HEK293 (cell line): Measurements from ENCODE around the gene ITPKB.

Experiments
- CTCF ChIA-PET: fragments of 350-600 bp; formaldehyde crosslinking; extraction: SDS; loops from one replicate; lab custom pipeline; 2021; ENCODE audit warnings: antibody characterized with exemption; lab: Yijun Ruan, JAX
- POLR2A ChIA-PET: fragments of 300-600 bp; formaldehyde crosslinking; extraction: SDS; loops from one replicate; lab custom pipeline; 2020; ENCODE audit warnings: antibody characterized with exemption, inconsistent platforms; lab: Yijun Ruan, JAX
- H3K27ac ChIP-seq: fragments of 200-500 bp; sonication (Bioruptor generic); 2 replicates; pipeline ENCODE4 v1.5.1; 2014; ENCODE audit warnings: low read depth, low read length, control low read depth, inconsistent platforms; ENCODE audit errors: extremely low read depth
- H3K36me3 ChIP-seq, 2 experiments: fragments of 200-500 bp in 1 of 2; sonication (Bioruptor generic) in 1 of 2; 1 replicate in 1 of 2; 2 replicates in 1 of 2; pipeline ENCODE4 v1.5.1; 2014 to 2017; ENCODE audit warnings: inconsistent platforms in 2 of 2, low read length in 2 of 2; ENCODE audit not compliant: control insufficient read depth in 2 of 2, insufficient read depth in 1 of 2
- H3K4me1 ChIP-seq: fragments of 200-500 bp; sonication (Bioruptor generic); 2 replicates; pipeline ENCODE4 v1.5.1; 2014; ENCODE audit warnings: mild to moderate bottlenecking, low read length, inconsistent platforms; ENCODE audit not compliant: control insufficient read depth, insufficient read depth
- H3K4me3 ChIP-seq: 2 replicates; pipeline ENCODE4 v1.5.1; 2011; ENCODE audit warnings: low read depth, mild to moderate bottlenecking, control low read depth, low read length, moderate library complexity
- H3K9me3 ChIP-seq: fragments of 200-500 bp; sonication (Bioruptor generic); 2 replicates; pipeline ENCODE4 v1.5.1; 2014; ENCODE audit warnings: low read depth, low read length, inconsistent platforms; ENCODE audit not compliant: control insufficient read depth, insufficient read depth
- MZF1 ChIP-seq: fragments of 450-650 bp; formaldehyde crosslinking; IDR thresholded peaks from 2 replicates; pipeline ENCODE4 v1.5.1; 2017; ENCODE audit warnings: missing biosample characterization, missing genetic modification characterization, borderline replicate concordance
- ZBTB17 ChIP-seq: fragments of 450-650 bp; formaldehyde crosslinking; IDR thresholded peaks from 2 replicates; pipeline ENCODE4 v1.5.1; 2016; ENCODE audit warnings: missing biosample characterization, missing genetic modification characterization
- ZBTB8A ChIP-seq: fragments of 450-650 bp; formaldehyde crosslinking; IDR thresholded peaks from 2 replicates; pipeline ENCODE4 v1.5.1; 2016; ENCODE audit warnings: missing biosample characterization, missing genetic modification characterization
- ZNF114 ChIP-seq: fragments of 450-650 bp; formaldehyde crosslinking; IDR thresholded peaks from 2 replicates; pipeline ENCODE4 v1.5.0; 2017; ENCODE audit warnings: missing biosample characterization, missing genetic modification characterization
- ZNF169 ChIP-seq: fragments of 450-650 bp; formaldehyde crosslinking; IDR thresholded peaks from 2 replicates; pipeline ENCODE4 v1.5.1; 2016; ENCODE audit warnings: missing biosample characterization, missing genetic modification characterization
- ZNF174 ChIP-seq: fragments of 450-650 bp; formaldehyde crosslinking; IDR thresholded peaks from 2 replicates; pipeline ENCODE4 v1.5.0; 2017; ENCODE audit warnings: missing biosample characterization, mild to moderate bottlenecking, missing genetic modification characterization
- ZNF2 ChIP-seq: fragments of 450-650 bp; formaldehyde crosslinking; IDR thresholded peaks from 2 replicates; pipeline ENCODE4 v1.5.1; 2016; ENCODE audit warnings: missing biosample characterization, missing genetic modification characterization
- ZNF366 ChIP-seq: fragments of 450-650 bp; formaldehyde crosslinking; conservative IDR thresholded peaks from 2 replicates; pipeline ENCODE4 v1.5.1; 2016; ENCODE audit warnings: missing biosample characterization, missing genetic modification characterization
- ZNF514 ChIP-seq: fragments of 450-650 bp; formaldehyde crosslinking; IDR thresholded peaks from 2 replicates; pipeline ENCODE4 v1.5.1; 2016; ENCODE audit warnings: missing biosample characterization, missing genetic modification characterization
- ZNF701 ChIP-seq: fragments of 450-650 bp; formaldehyde crosslinking; IDR thresholded peaks from 2 replicates; pipeline ENCODE4 v1.5.1; 2016; ENCODE audit warnings: missing biosample characterization, missing genetic modification characterization
- ZNF830 ChIP-seq: fragments of 450-650 bp; IDR thresholded peaks from 2 replicates; pipeline ENCODE4 v1.5.0; 2018; ENCODE audit warnings: missing biosample characterization, missing genetic modification characterization, low read depth, mild to moderate bottlenecking, moderate library complexity
- ZSCAN23 ChIP-seq: fragments of 450-650 bp; formaldehyde crosslinking; IDR thresholded peaks from 2 replicates; pipeline ENCODE4 v1.5.1; 2016; ENCODE audit warnings: missing biosample characterization, missing genetic modification characterization
- TF ChIP-seq, protein P1 (sequence below): fragments of 450-650 bp; formaldehyde crosslinking; IDR thresholded peaks from 2 replicates; pipeline ENCODE4 v1.5.1; 2017; ENCODE audit warnings: missing biosample characterization, missing genetic modification characterization
- TF ChIP-seq, protein P2 (sequence below): fragments of 450-650 bp; formaldehyde crosslinking; IDR thresholded peaks from 2 replicates; pipeline ENCODE4 v1.5.1; 2016; ENCODE audit warnings: missing biosample characterization, missing genetic modification characterization
- TF ChIP-seq, protein P3 (sequence below): fragments of 450-650 bp; formaldehyde crosslinking; IDR thresholded peaks from 2 replicates; pipeline ENCODE4 v1.5.1; 2016; ENCODE audit warnings: missing biosample characterization, missing genetic modification characterization
- TF ChIP-seq, protein P4 (sequence below): fragments of 450-650 bp; IDR thresholded peaks from 2 replicates; pipeline ENCODE4 v1.5.1; 2018; ENCODE audit warnings: missing biosample characterization, mild to moderate bottlenecking, missing genetic modification characterization
- TF ChIP-seq, protein P5 (sequence below): fragments of 450-650 bp; formaldehyde crosslinking; IDR thresholded peaks from 2 replicates; pipeline ENCODE4 v1.5.1; 2016; ENCODE audit warnings: missing biosample characterization, missing genetic modification characterization, low read depth
- TF ChIP-seq, protein P6 (sequence below): fragments of 450-650 bp; formaldehyde crosslinking; IDR thresholded peaks from 2 replicates; pipeline ENCODE4; 2016; ENCODE audit warnings: missing biosample characterization, missing genetic modification characterization

ITPKB gene

GRCh38 chr1:226657895-226658545 lies 81.1 kb downstream of the ITPKB start (continued):
- TF ChIP-seq ZNF169 (tag by site-specific recombination) (no peak), MZF1 (tag by site-specific recombination) (no peak), ZBTB8A (tag by site-specific recombination) (no peak)
- TF ChIP-seq, protein P1, sequence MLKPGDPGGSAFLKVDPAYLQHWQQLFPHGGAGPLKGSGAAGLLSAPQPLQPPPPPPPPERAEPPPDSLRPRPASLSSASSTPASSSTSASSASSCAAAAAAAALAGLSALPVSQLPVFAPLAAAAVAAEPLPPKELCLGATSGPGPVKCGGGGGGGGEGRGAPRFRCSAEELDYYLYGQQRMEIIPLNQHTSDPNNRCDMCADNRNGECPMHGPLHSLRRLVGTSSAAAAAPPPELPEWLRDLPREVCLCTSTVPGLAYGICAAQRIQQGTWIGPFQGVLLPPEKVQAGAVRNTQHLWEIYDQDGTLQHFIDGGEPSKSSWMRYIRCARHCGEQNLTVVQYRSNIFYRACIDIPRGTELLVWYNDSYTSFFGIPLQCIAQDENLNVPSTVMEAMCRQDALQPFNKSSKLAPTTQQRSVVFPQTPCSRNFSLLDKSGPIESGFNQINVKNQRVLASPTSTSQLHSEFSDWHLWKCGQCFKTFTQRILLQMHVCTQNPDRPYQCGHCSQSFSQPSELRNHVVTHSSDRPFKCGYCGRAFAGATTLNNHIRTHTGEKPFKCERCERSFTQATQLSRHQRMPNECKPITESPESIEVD (tag by site-specific recombination): no peak
- TF ChIP-seq, protein P2, sequence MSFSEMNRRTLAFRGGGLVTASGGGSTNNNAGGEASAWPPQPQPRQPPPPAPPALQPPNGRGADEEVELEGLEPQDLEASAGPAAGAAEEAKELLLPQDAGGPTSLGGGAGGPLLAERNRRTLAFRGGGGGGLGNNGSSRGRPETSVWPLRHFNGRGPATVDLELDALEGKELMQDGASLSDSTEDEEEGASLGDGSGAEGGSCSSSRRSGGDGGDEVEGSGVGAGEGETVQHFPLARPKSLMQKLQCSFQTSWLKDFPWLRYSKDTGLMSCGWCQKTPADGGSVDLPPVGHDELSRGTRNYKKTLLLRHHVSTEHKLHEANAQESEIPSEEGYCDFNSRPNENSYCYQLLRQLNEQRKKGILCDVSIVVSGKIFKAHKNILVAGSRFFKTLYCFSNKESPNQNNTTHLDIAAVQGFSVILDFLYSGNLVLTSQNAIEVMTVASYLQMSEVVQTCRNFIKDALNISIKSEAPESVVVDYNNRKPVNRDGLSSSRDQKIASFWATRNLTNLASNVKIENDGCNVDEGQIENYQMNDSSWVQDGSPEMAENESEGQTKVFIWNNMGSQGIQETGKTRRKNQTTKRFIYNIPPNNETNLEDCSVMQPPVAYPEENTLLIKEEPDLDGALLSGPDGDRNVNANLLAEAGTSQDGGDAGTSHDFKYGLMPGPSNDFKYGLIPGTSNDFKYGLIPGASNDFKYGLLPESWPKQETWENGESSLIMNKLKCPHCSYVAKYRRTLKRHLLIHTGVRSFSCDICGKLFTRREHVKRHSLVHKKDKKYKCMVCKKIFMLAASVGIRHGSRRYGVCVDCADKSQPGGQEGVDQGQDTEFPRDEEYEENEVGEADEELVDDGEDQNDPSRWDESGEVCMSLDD (tag by site-specific recombination): no peak
- TF ChIP-seq, protein P3, sequence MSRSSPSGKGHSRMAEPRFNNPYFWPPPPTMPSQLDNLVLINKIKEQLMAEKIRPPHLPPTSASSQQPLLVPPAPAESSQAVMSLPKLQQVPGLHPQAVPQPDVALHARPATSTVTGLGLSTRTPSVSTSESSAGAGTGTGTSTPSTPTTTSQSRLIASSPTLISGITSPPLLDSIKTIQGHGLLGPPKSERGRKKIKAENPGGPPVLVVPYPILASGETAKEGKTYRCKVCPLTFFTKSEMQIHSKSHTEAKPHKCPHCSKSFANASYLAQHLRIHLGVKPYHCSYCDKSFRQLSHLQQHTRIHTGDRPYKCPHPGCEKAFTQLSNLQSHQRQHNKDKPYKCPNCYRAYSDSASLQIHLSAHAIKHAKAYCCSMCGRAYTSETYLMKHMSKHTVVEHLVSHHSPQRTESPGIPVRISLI (tag by site-specific recombination): no peak

DNA sequence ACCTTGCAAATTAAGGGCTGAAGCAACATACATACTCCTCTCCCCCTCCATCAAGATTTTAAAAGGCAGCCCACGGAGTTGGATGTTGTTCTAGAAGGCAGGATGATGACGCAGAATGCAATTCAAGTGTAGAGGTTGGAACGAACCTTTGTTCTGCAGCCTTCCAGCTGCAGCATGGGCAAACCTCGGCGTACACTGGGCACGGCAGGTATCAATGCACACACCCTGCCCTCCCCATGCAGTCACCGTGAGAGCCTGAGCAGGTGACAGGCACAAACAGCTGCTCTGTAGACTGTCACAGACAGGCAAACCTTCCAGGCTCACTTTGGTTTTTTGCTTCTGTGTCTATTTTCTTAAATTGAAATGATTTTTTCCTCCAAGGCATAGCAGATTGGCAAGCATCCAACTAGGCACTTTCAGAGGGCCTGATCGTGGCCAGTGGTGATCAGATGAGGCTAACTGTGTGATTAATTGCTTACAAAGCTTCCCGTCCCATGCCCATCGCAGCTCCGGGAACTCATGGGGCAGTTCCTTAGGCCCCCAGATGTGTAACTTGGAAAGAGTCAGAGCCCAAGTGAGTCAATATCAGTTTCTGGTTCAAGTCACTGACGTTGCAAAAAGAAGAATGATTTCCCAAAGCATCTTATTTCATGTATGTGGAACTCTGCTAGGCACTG lies 82.3 kb downstream of the ITPKB start:
- Histone ChIP-seq H3K4me3 (no peak overlapping the region), H3K27ac (no peak overlapping the region), H3K36me3 (no peaks in the 10 kb centered on the region), H3K9me3 (no peaks in the 10 kb centered on the region), H3K4me1 (peaks cover 21% of the 10 kb centered on the region)
- ChIA-PET CTCF (interaction anchor here (0.7 to 1.3 kb wide), 4 partner anchors 9 to 533 kb away, joined by 3 to 5 read pairs (median 3); no protein-coding TSS in a partner anchor), POLR2A (no interaction called here)
- no peak for TF ChIP-seq ZSCAN23 (tag by site-specific recombination)
- peak; percentile 87 for TF ChIP-seq ZBTB17 (tag by site-specific recombination)
- TF ChIP-seq ZNF514 (tag by site-specific recombination): no peak
- 0 out of 2 replicates have a peak, but pooled peaks have one; percentile 58 for TF ChIP-seq ZNF366 (tag by site-specific recombination)
- TF ChIP-seq, protein P4, sequence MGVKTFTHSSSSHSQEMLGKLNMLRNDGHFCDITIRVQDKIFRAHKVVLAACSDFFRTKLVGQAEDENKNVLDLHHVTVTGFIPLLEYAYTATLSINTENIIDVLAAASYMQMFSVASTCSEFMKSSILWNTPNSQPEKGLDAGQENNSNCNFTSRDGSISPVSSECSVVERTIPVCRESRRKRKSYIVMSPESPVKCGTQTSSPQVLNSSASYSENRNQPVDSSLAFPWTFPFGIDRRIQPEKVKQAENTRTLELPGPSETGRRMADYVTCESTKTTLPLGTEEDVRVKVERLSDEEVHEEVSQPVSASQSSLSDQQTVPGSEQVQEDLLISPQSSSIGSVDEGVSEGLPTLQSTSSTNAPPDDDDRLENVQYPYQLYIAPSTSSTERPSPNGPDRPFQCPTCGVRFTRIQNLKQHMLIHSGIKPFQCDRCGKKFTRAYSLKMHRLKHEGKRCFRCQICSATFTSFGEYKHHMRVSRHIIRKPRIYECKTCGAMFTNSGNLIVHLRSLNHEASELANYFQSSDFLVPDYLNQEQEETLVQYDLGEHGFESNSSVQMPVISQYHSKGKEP (tag by site-specific recombination): no peak
- TF ChIP-seq, protein P2 (tag by site-specific recombination): no peak
- TF ChIP-seq, protein P5, sequence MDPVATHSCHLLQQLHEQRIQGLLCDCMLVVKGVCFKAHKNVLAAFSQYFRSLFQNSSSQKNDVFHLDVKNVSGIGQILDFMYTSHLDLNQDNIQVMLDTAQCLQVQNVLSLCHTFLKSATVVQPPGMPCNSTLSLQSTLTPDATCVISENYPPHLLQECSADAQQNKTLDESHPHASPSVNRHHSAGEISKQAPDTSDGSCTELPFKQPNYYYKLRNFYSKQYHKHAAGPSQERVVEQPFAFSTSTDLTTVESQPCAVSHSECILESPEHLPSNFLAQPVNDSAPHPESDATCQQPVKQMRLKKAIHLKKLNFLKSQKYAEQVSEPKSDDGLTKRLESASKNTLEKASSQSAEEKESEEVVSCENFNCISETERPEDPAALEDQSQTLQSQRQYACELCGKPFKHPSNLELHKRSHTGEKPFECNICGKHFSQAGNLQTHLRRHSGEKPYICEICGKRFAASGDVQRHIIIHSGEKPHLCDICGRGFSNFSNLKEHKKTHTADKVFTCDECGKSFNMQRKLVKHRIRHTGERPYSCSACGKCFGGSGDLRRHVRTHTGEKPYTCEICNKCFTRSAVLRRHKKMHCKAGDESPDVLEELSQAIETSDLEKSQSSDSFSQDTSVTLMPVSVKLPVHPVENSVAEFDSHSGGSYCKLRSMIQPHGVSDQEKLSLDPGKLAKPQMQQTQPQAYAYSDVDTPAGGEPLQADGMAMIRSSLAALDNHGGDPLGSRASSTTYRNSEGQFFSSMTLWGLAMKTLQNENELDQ (tag by site-specific recombination): no peak
- no peak for TF ChIP-seq ZNF2 (tag by site-specific recombination)
- TF ChIP-seq ZNF174 (tag by site-specific recombination): no peak
- no peak for TF ChIP-seq ZNF701
- no peak for TF ChIP-seq ZNF830 (tag by site-specific recombination)
- TF ChIP-seq, protein P1 (tag by site-specific recombination): peak; percentile 60; the same call in 1 of the 2 replicates
- TF ChIP-seq ZNF114 (tag by site-specific recombination): no peak
- TF ChIP-seq, protein P6, sequence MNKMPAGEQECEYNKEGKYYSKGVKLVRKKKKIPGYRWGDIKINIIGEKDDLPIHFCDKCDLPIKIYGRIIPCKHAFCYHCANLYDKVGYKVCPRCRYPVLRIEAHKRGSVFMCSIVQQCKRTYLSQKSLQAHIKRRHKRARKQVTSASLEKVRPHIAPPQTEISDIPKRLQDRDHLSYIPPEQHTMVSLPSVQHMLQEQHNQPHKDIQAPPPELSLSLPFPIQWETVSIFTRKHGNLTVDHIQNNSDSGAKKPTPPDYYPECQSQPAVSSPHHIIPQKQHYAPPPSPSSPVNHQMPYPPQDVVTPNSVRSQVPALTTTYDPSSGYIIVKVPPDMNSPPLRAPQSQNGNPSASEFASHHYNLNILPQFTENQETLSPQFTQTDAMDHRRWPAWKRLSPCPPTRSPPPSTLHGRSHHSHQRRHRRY: no peak
